Mesendoderm (in vitro differentiated cells): ENCODE results near the gene BAIAP2L2.

Experiments
- DNase-seq: peaks from one replicate; pipeline ENCODE4 v3.0.0; 2013
- H2AK5ac ChIP-seq: 2 replicates; pipeline ENCODE4 v1.6.1; 2013; ENCODE audit warnings: low read length, inconsistent platforms
- H2BK120ac ChIP-seq: 2 replicates; pipeline ENCODE4 v1.6.1; 2013; ENCODE audit warnings: low read depth, mild to moderate bottlenecking, low read length, moderate library complexity, mixed read lengths
- H2BK15ac ChIP-seq: replicated peaks from 2 replicates; pipeline ENCODE4 v1.6.1; 2013; ENCODE audit warnings: low read depth, mild to moderate bottlenecking, moderate library complexity
- H2BK5ac ChIP-seq: 2 replicates; pipeline ENCODE4 v1.6.1; 2013; ENCODE audit warnings: low read length, inconsistent platforms
- H3K18ac ChIP-seq: 2 replicates; pipeline ENCODE4 v1.6.1; 2013; ENCODE audit warnings: mild to moderate bottlenecking, low read length, mixed read lengths
- H3K23ac ChIP-seq: one replicate; pipeline ENCODE4 v1.6.1; 2013; ENCODE audit warnings: low read length
- H3K27ac ChIP-seq: 2 replicates; pipeline ENCODE4 v1.5.1; 2013; ENCODE audit warnings: low read depth, mild to moderate bottlenecking, inconsistent platforms, low read length, moderate library complexity
- H3K27me3 ChIP-seq: 2 replicates; pipeline ENCODE4 v1.6.1; 2013; ENCODE audit warnings: low read length, control low read depth, mild to moderate bottlenecking, inconsistent platforms; ENCODE audit not compliant: insufficient read depth, poor library complexity
- H3K36me3 ChIP-seq: 2 replicates; pipeline ENCODE4 v1.6.1; 2013; ENCODE audit warnings: low read length, inconsistent platforms; ENCODE audit not compliant: control insufficient read depth, insufficient read depth
- H3K4ac ChIP-seq: one replicate; pipeline ENCODE4 v1.6.1; 2013; ENCODE audit warnings: low read depth, mild to moderate bottlenecking, low read length, moderate library complexity
- H3K4me1 ChIP-seq: 2 replicates; pipeline ENCODE4 v1.6.1; 2013; ENCODE audit warnings: low read depth, low read length, inconsistent platforms; ENCODE audit not compliant: control insufficient read depth
- H3K4me2 ChIP-seq: 2 replicates; pipeline ENCODE4 v1.6.1; 2013; ENCODE audit warnings: low read length
- H3K4me3 ChIP-seq: 2 replicates; pipeline ENCODE4 v1.5.1; 2013; ENCODE audit warnings: mild to moderate bottlenecking, low read length
- H3K56ac ChIP-seq: one replicate; pipeline ENCODE4 v1.6.1; 2013; ENCODE audit warnings: low read length
- H3K79me1 ChIP-seq: 2 replicates; pipeline ENCODE4 v1.6.1; 2013; ENCODE audit warnings: low read length, inconsistent platforms
- H3K79me2 ChIP-seq: 2 replicates; pipeline ENCODE4 v1.6.1; 2013; ENCODE audit warnings: mild to moderate bottlenecking, low read length; ENCODE audit not compliant: control insufficient read depth, insufficient read depth
- H3K9ac ChIP-seq: 2 replicates; pipeline ENCODE4 v1.6.1; 2013; ENCODE audit warnings: low read length, inconsistent platforms
- H4K5ac ChIP-seq: one replicate; pipeline ENCODE4 v1.6.1; 2013; ENCODE audit warnings: low read length
- H4K8ac ChIP-seq: one replicate; pipeline ENCODE4 v1.6.1; 2013; ENCODE audit warnings: low read depth, mild to moderate bottlenecking, control low read depth, low read length, moderate library complexity
- WGBS: extraction: QIAGEN DNeasy Blood & Tissue Kit; methylation state at CpG from one replicate; pipeline ENCODE4 v1.1.7; 2013; ENCODE audit warnings: low lambda C conversion rate, missing lambda C conversion rate; ENCODE audit not compliant: insufficient coverage; ENCODE audit errors: extremely low coverage; 5-methylcytosine and 5-hydroxymethylcytosine counted together

BAIAP2L2 gene

GRCh38 chr22:38114484-38115398 is 4.3 kb upstream of the BAIAP2L2 start:
- Histone ChIP-seq H3K4ac (no peak overlapping the region), H4K5ac (no peak overlapping the region), H3K4me3 (no peak overlapping the region), H3K27me3 (no peaks in the 10 kb centered on the region), H3K4me2 (no peak overlapping the region), H3K79me2 (no peaks in the 10 kb centered on the region), H3K4me1 (no peaks in the 10 kb centered on the region), H2AK5ac (no peak overlapping the region), H3K79me1 (no peaks in the 10 kb centered on the region), H3K9ac (no peak overlapping the region), H4K8ac (no peak overlapping the region), H2BK15ac (no peak overlapping the region), H3K23ac (no peak overlapping the region), H2BK120ac (no peak overlapping the region), H3K18ac (no peak overlapping the region), H2BK5ac (no peak overlapping the region), H3K56ac (peak overlapping the region; percentile 30), H3K27ac (no peak overlapping the region), H3K36me3 (no peaks in the 10 kb centered on the region)
- WGBS: no CpG with 5 or more reads among the region's 32 CpGs
- peak; percentile 82 for DNase-seq

- Histone ChIP-seq H2BK5ac (no peak overlapping the region), H3K23ac (no peak overlapping the region), H4K5ac (no peak overlapping the region), H3K27me3 (no peaks in the 10 kb centered on the region), H3K4me1 (no peaks in the 10 kb centered on the region), H2BK15ac (no peak overlapping the region), H3K79me1 (no peaks in the 10 kb centered on the region), H3K4ac (no peak overlapping the region), H3K4me3 (no peak overlapping the region), H2BK120ac (no peak overlapping the region), H3K36me3 (no peaks in the 10 kb centered on the region), H3K9ac (no peak overlapping the region), H3K4me2 (no peak overlapping the region), H2AK5ac (no peak overlapping the region), H4K8ac (no peak overlapping the region), H3K79me2 (no peaks in the 10 kb centered on the region), H3K56ac (no peak overlapping the region), H3K18ac (no peak overlapping the region), H3K27ac (no peak overlapping the region)
- no CpG with 5 or more reads among the region's 22 CpGs for WGBS
- no peak for DNase-seq
Observed at GRCh38 chr22:38112381-38112780, 1.9 kb upstream of the BAIAP2L2 start.

GRCh38 chr22:38111925-38112355 is 1.5 kb upstream of the BAIAP2L2 start:
- Histone ChIP-seq H3K4ac (no peak overlapping the region), H2BK5ac (no peak overlapping the region), H3K79me2 (no peaks in the 10 kb centered on the region), H3K27ac (no peak overlapping the region), H3K56ac (no peak overlapping the region), H4K8ac (no peak overlapping the region), H3K9ac (no peak overlapping the region), H3K23ac (peak overlapping the region; percentile 24), H2AK5ac (no peak overlapping the region), H3K4me3 (no peak overlapping the region), H3K18ac (no peak overlapping the region), H3K36me3 (no peaks in the 10 kb centered on the region), H2BK15ac (no peak overlapping the region), H2BK120ac (no peak overlapping the region), H4K5ac (no peak overlapping the region), H3K79me1 (no peaks in the 10 kb centered on the region), H3K4me1 (no peaks in the 10 kb centered on the region), H3K27me3 (no peaks in the 10 kb centered on the region), H3K4me2 (no peak overlapping the region)
- no peak for DNase-seq
- WGBS: no CpG with 5 or more reads among the region's 11 CpGs

GRCh38 chr22:38110863-38111852 is 674 bp upstream of the BAIAP2L2 start:
- H3K4ac ChIP-seq: no peak overlapping the region
- no peak for DNase-seq
- no peak overlapping the region for H3K27ac ChIP-seq
- no peaks in the 10 kb centered on the region for H3K79me2 ChIP-seq
- H2AK5ac ChIP-seq: no peak overlapping the region
- H2BK120ac ChIP-seq: no peak overlapping the region
- H3K56ac ChIP-seq: no peak overlapping the region
- H3K4me1 ChIP-seq: no peaks in the 10 kb centered on the region
- WGBS: no CpG with 5 or more reads among the region's 30 CpGs
- H4K5ac ChIP-seq: no peak overlapping the region
- no peaks in the 10 kb centered on the region for H3K79me1 ChIP-seq
- H3K18ac ChIP-seq: no peak overlapping the region
- no peak overlapping the region for H3K4me2 ChIP-seq
- H3K4me3 ChIP-seq: no peak overlapping the region
- no peak overlapping the region for H3K9ac ChIP-seq
- H2BK5ac ChIP-seq: no peak overlapping the region
- no peak overlapping the region for H2BK15ac ChIP-seq
- H3K23ac ChIP-seq: no peak overlapping the region
- H4K8ac ChIP-seq: no peak overlapping the region
- H3K27me3 ChIP-seq: no peaks in the 10 kb centered on the region
- no peaks in the 10 kb centered on the region for H3K36me3 ChIP-seq

GRCh38 chr22:38109371-38110001 is 998 bp downstream of the BAIAP2L2 start:
- Histone ChIP-seq H2AK5ac (no peak overlapping the region), H3K79me1 (no peaks in the 10 kb centered on the region), H2BK120ac (no peak overlapping the region), H3K4ac (no peak overlapping the region), H3K27me3 (no peaks in the 10 kb centered on the region), H3K27ac (no peak overlapping the region), H4K5ac (no peak overlapping the region), H3K9ac (no peak overlapping the region), H3K56ac (no peak overlapping the region), H3K4me3 (no peak overlapping the region), H4K8ac (no peak overlapping the region), H2BK15ac (no peak overlapping the region), H3K4me1 (no peaks in the 10 kb centered on the region), H3K79me2 (no peaks in the 10 kb centered on the region), H3K18ac (no peak overlapping the region), H3K4me2 (no peak overlapping the region), H3K23ac (no peak overlapping the region), H2BK5ac (no peak overlapping the region), H3K36me3 (no peaks in the 10 kb centered on the region)
- DNase-seq: peak; percentile 71
- no CpG with 5 or more reads among the region's 22 CpGs for WGBS
